ENCODE results near the gene TBCEL.

Gene TBCEL

DNA sequence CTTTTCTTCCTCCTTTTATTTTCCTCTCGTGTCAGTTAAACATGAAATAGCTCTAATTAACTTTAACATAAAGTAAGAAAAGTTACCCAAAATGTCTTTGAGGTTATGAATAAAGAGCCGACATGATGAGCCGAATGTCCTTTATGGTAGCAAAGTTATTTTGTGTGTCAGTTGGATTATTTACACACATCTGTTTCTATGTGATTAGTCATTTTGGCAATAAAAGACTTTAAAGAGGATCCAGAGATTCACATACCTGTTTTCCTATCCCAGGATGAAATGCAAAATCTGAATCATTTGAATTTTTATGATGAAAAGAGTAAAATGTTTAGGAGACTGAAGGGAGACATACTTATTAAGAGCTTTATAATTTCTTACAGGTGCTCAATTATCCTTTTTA lies 43.1 kb downstream of the TBCEL start:
- DNase-seq (ENCODE audit: low read depth): no peak

DNA sequence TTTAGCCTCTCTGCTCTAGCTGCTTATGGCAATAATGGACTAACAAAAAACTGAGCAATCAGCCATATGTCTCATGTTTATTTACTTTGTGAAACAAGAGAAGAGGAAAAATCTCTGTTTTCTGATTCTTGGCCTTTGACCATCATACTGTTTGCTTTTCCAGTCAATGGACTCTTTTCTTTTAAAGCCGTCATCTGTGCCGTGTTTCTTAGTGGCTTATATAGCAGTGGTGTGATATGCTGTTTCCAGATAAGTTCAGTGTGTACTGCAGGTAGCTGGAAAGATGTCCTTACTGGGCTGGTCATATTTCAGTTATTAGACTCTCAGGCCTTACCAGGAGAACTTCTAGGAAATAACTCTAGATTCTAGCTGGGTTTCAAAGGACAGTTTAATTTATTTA lies 43.6 kb downstream of the TBCEL start:
- DNase-seq (ENCODE audit: low read depth): peak; percentile 61

- peak; percentile 5 for DNase-seq (ENCODE audit: low read depth)
These were observed 44.2 kb downstream of the TBCEL start for GRCh38 chr11:121067962-121068647.

- no peak for DNase-seq (ENCODE audit: low read depth)
These were observed 44.9 kb downstream of the TBCEL start for GRCh38 chr11:121068787-121069186.

DNA sequence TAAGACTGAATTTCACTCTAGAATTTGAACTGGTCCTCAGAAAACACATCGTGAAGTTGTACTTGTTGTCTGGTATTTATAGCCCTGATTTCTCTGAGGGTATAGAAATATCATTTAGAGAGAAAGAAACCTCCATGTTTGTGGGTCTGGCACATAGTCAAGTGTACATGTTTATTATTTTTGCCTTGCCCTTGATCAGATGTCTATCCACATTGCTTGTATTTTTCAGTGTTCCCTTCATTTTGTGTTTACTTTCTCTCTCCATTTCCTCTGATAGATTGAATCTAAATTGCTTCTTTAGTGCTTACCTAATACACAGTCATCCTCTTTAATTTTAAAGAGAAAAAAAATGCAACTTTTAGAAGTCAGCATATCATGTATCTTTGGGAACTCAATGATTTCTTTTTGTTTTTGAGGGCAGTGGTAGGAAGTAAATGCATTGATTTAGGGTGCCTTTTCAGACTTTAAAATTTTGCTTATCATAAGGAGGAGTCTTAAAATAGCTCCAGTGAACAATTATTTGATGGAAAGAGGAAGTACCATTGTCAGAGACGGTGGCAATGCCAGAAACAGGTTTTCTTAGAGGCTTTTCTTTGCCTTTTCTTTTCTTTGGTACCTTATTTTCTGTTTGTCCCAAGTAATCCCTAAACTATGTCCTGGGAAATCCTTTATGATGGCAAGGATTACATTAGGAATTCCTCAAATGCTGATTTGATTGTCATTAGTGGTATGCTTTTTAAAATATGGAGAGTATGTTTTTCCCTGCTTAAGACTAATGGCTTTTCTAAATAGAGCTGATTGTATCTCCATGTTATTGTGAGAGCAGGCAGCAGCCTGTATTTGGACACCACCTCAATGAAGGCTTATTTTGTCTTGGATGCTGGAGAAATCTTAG lies 47.3 kb downstream of the TBCEL start:
- peak; percentile 39 for DNase-seq (ENCODE audit: low read depth)

DNA sequence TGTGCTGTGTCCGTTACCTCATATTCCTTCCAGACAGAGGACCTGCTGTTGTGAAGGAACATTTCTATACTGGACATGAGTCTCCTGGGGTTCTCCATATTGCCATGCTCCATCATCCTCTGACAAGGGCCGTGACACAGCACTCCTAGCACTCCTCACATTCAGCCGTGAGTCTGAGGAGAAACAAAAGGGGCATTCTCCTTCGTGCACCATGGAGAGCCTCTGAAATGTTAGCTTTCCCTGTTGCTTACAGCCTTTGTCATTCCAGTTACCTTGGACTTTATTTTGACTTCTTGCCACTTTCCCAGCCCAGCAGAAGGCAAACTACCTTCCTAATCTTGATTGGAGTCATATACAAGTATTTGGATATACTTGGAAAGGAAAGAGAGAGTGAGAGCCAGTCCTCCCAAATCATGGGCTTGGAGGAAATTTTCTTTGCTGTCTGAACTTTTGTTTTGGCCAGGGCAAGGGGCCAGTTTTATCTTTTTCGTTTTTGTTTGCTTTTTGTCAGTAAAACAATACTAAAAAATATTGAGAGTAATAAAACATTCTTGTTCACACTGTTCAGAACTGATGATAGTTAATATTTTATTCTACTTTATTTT lies 48.0 kb downstream of the TBCEL start:
- DNase-seq (ENCODE audit: low read depth): no peak

- DNase-seq (ENCODE audit: low read depth): no peak
These were observed 57.4 kb downstream of the TBCEL start for GRCh38 chr11:121081321-121081720.

GRCh38 chr11:121082219-121082618 lies 58.3 kb downstream of the TBCEL start:
- DNase-seq (ENCODE audit: low read depth): no peak

- DNase-seq (ENCODE audit: low read depth): no peak
These were observed 58.8 kb downstream of the TBCEL start for GRCh38 chr11:121082670-121083069.

DNA sequence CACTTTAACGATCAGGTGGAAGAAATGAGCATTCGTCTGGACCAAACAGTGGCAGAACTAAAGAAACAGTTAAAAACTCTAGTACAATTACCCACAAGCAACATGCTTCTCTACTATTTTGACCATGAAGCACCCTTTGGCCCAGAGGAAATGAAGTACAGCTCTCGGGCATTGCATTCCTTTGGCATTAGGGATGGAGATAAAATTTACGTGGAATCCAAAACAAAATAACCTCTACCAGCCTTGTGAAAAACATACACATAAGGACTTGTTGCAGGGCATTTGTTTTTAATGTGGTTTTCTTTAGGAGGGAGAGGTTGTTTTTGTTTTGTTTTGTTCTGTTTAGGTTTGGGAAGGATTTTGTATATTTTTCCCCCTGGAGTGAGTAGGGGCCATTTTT lies 63.0 kb downstream of the TBCEL start:
- peak; percentile 27 for DNase-seq (ENCODE audit: low read depth)

- DNase-seq (ENCODE audit: low read depth): no peak
These were observed 65.7 kb downstream of the TBCEL start for GRCh38 chr11:121089566-121089965.

DNA sequence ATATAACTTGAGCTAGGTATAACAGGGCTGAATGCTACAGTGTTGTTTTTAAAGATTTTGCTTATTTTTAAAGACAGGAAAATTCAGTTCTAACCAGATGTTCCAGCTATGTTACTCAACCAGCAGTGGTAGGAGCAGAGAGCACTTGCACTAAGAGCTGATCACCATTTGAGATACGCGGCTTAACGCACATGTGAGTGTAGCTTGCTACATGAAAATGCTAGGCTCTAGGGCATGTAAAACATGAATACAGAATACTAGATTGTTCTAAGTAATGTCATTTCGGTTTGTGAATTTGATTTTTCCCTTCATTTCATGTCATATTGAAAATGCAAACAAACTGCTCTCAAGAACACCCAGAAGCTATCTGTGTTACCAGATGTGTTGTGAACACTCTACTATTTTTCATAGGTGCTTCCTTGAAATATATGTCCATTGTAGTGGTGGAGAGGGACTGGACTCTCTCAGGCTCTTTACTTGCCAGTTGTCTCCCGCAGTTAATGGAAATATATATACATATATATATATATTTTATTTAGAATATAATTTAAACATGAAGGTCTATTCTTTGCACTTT lies 66.3 kb downstream of the TBCEL start:
- no peak for DNase-seq (ENCODE audit: low read depth)

GRCh38 chr11:121091492-121092152 lies 67.7 kb downstream of the TBCEL start:
- DNase-seq (ENCODE audit: low read depth): no peak

GRCh38 chr11:121095561-121095960 lies 71.7 kb downstream of the TBCEL start:
- DNase-seq (ENCODE audit: low read depth): no peak

DNA sequence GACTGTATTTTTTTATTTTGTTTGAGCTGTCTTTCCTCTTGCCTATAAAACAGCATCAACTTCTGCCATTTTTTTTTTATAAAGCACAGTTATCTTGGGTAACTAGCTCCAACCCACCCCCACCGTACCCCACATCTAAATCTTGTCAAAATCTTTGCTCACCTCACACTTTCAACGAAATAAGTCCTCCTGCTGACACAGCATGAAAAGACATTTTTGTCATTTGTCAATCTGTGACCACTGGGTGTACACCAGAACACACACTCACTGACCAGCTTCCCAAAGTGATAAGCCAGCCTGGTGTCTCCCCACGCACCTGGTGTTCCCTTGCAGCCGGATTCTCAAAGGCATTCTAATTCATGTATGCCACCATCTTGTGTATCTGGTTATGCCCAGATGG lies 75.5 kb downstream of the TBCEL start:
- no peak for DNase-seq (ENCODE audit: low read depth)

GRCh38 chr11:121099885-121100284 lies 76.0 kb downstream of the TBCEL start:
- peak; percentile 49 for DNase-seq (ENCODE audit: low read depth)

DNA sequence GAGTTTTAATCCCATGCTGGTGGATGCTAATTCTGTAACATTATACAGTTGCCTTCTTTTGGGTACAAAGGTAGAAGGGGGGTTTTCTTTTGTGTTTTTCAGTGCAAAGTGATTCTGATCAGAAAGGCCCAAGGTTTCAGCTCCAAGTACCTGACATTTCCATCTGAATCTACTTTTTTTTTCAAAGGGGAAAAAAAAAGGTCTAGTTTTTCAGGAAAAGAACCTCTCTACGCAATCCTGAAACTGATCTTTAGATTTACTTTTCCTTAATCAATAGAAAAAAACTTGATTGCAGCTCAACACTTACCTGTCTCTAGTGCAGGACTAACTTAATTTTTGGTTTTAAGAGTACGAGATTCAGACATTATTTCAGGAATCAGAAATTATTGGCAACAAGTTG lies 77.0 kb downstream of the TBCEL start, which contains the start of gene TECTA:
Gene TECTA (plus strand): TSS at position 301 of the 400 bp plus-strand sequence. CDS start 1,423 bp downstream, outside the sequence.
- DNase-seq (ENCODE audit: low read depth): no peak

GRCh38 chr11:121104312-121104762 lies 80.4 kb downstream of the TBCEL start:
- DNase-seq (ENCODE audit: low read depth): no peak

- DNase-seq (ENCODE audit: low read depth): no peak
These were observed 81.2 kb downstream of the TBCEL start for GRCh38 chr11:121105063-121105480.

GRCh38 chr11:121105481-121106195 lies 81.7 kb downstream of the TBCEL start:
- DNase-seq (ENCODE audit: low read depth): no peak

DNA sequence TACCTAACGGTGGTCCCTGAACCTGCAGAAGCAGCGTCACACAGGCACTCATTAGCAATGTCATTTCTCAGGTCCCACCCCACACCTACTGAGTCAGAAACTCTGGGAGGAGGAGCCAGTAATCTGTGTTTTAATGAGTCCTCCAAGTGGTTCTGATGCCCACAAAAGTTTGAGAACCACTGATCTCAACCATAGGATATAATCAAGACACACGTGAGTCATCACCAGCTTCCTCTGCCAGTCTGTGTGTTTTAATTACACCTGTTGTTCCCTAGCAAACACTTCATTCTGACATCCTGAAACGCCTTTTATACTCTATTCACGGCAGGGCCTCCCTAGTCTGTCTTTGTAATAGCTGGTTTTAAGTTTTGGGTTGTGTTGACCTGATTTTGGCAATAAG lies 82.9 kb downstream of the TBCEL start:
- DNase-seq (ENCODE audit: low read depth): no peak
